Nephron progenitor cell (in vitro differentiated cells): ENCODE results near the gene PERM1.

Source experiments
- DNase-seq: peaks from one replicate; pipeline ENCODE4 v3.0.0; 2021
- H3K27ac Mint-ChIP-seq: 2 replicates; pipeline ENCODE4 v1.8.0; 2021; ENCODE audit warnings: mild to moderate bottlenecking, moderate library complexity, mixed read lengths
- H3K27me3 Mint-ChIP-seq: 2 replicates; pipeline ENCODE4 v1.8.0; 2021; ENCODE audit warnings: mild to moderate bottlenecking, low read depth, mixed read lengths; ENCODE audit not compliant: poor library complexity
- H3K36me3 Mint-ChIP-seq: 2 replicates; pipeline ENCODE4 v1.8.0; 2021; ENCODE audit warnings: low read depth, mixed read lengths
- H3K4me1 Mint-ChIP-seq: 2 replicates; pipeline ENCODE4 v1.8.0; 2021; ENCODE audit warnings: mixed read lengths
- H3K4me3 Mint-ChIP-seq: 2 replicates; pipeline ENCODE4 v1.8.0; 2021; ENCODE audit warnings: mild to moderate bottlenecking, moderate library complexity, mixed read lengths
- H3K9me3 Mint-ChIP-seq: 2 replicates; pipeline ENCODE4 v1.8.0; 2021; ENCODE audit warnings: mild to moderate bottlenecking, moderate library complexity, mixed read lengths
- TF ChIP-seq, protein P1 (sequence below): fragments of 200-600 bp; sonication (generic); IDR thresholded peaks from 2 replicates; pipeline ENCODE4 v1.5.0; 2021; ENCODE audit warnings: antibody characterized with exemption

The PERM1 gene

DNA sequence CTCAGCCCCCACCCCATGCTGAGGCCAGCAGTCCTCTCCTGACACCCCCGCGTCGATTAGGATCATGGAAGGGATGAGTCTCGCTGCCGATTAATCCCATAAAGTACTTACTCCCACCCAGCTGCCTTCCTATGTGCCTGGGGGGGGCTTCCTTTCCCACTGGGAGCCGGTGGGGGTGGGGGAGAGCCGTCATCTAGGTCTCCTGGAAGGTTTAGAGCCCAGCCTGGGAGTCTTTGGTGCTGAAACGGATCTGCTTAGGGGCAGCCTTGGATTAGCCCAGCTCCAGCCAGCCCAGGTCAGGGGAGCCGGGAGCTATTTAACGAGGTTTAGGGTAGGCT lies 48.3 kb downstream of the PERM1 start:
- peaks cover 83% of the 10 kb centered on the region for H3K27me3 Mint-ChIP-seq
- TF ChIP-seq, protein P1, sequence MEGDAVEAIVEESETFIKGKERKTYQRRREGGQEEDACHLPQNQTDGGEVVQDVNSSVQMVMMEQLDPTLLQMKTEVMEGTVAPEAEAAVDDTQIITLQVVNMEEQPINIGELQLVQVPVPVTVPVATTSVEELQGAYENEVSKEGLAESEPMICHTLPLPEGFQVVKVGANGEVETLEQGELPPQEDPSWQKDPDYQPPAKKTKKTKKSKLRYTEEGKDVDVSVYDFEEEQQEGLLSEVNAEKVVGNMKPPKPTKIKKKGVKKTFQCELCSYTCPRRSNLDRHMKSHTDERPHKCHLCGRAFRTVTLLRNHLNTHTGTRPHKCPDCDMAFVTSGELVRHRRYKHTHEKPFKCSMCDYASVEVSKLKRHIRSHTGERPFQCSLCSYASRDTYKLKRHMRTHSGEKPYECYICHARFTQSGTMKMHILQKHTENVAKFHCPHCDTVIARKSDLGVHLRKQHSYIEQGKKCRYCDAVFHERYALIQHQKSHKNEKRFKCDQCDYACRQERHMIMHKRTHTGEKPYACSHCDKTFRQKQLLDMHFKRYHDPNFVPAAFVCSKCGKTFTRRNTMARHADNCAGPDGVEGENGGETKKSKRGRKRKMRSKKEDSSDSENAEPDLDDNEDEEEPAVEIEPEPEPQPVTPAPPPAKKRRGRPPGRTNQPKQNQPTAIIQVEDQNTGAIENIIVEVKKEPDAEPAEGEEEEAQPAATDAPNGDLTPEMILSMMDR: no peak
- H3K9me3 Mint-ChIP-seq: no peaks in the 10 kb centered on the region
- peaks cover 23% of the 10 kb centered on the region for H3K36me3 Mint-ChIP-seq
- H3K27ac Mint-ChIP-seq: no peak overlapping the region
- no peak for DNase-seq
- H3K4me1 Mint-ChIP-seq: peaks cover 55% of the 10 kb centered on the region
- no peak overlapping the region for H3K4me3 Mint-ChIP-seq

DNA sequence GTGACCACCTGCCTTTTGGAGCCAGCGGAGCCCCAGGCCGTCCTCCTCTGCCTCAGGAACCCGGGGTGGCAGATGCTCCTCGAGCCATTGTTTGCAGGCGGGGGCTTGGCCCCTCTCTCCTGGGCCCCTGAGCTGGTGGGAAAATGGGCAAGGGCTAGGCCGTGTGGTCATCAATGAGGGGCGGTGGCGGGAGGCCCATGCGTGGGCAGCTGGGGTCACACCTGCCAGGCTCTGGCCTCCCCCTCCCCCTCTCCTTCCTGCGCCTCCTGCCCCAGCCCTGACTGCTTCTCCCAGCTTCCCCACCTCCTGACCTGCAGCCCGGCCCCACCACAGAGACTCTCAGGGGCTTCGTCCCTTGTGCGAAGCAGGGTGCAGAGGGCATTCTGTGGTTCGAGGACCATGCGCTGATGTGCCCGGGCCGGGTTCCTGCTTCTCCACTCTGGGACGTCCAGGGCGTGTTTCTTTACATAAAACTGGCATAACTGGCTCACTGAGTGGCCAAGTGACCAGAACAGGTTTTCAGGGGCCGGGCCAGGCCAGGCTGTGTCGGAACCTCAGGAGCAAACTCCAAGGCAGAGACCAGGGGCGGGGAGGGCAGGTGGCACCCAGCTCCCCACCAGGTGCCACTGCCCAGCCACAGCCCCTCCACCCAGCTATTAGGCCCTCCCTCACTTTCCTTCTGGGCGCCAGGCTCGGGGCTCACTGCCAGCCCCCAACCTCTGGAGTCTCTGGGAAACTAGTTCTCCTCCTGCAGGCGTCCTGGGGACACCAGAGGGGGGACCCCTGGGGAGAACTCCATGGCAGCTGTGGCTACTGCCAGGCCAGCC lies 48.9 kb downstream of the PERM1 start:
- H3K4me1 Mint-ChIP-seq: peaks cover 54% of the 10 kb centered on the region
- DNase-seq: no peak
- TF ChIP-seq, protein P1: no peak
- peaks cover 23% of the 10 kb centered on the region for H3K36me3 Mint-ChIP-seq
- H3K27ac Mint-ChIP-seq: no peak overlapping the region
- H3K27me3 Mint-ChIP-seq: peaks cover 83% of the 10 kb centered on the region
- H3K4me3 Mint-ChIP-seq: no peak overlapping the region
- H3K9me3 Mint-ChIP-seq: no peaks in the 10 kb centered on the region

DNA sequence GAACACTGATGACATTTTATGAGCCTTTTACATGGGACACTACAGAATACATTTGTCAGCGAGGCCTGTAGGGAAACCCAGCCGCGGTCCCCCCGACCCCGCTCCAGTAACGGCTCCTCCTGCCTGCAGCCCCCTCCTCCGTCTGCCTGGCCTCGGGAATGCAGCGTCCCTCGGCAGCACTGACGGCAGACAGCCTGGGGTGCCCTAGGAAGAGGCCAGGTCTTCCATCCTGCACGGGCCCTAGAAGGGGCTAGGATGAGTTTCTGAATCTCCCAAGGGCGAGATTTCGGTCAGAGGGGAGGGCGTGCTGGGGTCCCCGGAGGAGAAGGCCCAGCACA lies 49.8 kb downstream of the PERM1 start:
- TF ChIP-seq, protein P1: no peak
- Mint-ChIP-seq H3K4me1 (peaks cover 50% of the 10 kb centered on the region), H3K27ac (no peak overlapping the region), H3K4me3 (no peak overlapping the region), H3K36me3 (peaks cover 23% of the 10 kb centered on the region), H3K9me3 (no peaks in the 10 kb centered on the region), H3K27me3 (peaks cover 83% of the 10 kb centered on the region)
- no peak for DNase-seq

DNA sequence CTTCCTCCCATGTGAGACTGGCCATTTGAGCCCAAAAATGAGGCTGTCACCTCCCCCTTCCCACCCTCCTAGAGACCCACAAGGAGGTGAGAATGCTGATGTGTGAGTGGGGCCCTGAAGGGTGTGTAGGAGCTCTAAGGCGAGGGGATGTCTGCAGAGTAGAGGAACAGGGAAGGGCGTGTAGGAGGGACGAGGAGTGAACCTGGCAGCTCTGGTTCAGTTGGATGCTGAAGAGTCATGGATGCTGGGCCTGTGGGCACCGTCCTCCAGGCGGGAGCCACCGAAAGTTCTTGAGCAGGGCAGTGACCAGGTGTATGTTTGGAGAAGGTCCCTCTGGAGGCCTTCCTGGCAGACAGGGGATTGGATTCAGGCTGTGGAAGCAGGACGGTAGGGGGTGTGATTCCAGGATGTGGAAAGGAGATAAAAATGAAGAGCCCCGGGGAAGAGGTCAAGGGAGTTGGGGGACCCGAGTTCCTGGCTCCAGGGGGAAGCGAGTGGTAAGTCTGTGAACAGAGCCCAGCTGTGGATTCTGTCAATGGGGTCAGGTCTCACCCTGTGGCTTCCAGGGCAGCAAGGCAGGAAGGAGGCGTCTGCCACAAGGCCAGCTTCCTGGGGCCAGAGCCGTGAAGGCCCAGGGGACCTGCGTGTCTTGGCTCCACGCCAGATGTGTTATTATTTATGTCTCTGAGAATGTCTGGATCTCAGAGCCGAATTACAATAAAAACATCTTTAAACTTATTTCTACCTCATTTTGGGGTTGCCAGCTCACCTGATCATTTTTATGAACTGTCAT lies 50.3 kb downstream of the PERM1 start:
- Mint-ChIP-seq H3K27ac (no peak overlapping the region), H3K9me3 (no peaks in the 10 kb centered on the region), H3K4me3 (peak overlapping the region; percentile 61), H3K4me1 (peaks cover 52% of the 10 kb centered on the region), H3K36me3 (peaks cover 25% of the 10 kb centered on the region), H3K27me3 (peaks cover 83% of the 10 kb centered on the region)
- DNase-seq: no peak
- TF ChIP-seq, protein P1: no peak

DNA sequence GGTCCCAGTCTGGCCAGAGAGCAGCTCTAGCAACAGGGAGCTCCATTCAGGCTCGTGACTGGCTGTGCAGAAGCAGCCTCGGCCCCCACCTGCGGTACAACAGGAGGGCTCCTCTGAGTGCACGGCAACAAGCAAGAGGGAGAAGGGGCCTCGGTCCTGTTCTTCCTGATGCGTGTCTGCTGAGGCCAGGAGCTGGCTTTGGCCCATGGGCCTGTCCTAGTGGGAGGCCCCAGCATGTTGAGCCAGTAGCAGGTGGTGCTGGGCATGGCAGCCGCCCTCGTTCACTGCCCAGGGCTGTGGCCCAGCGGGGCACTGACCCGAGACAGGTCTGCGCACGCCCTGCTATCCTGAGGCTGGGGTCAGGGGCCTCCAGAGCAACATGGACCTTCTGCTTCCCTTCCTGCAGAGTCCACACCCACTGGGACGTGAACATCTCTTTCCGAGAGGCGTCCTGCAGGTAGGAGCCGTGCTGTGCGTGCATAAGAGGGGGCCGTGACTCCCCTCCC lies 51.2 kb downstream of the PERM1 start:
- TF ChIP-seq, protein P1: no peak
- Mint-ChIP-seq H3K27ac (no peak overlapping the region), H3K4me1 (peaks cover 57% of the 10 kb centered on the region), H3K9me3 (no peaks in the 10 kb centered on the region), H3K27me3 (peaks cover 87% of the 10 kb centered on the region), H3K4me3 (no peak overlapping the region), H3K36me3 (peaks cover 29% of the 10 kb centered on the region)
- no peak for DNase-seq
